ENCODE measurements around the gene SF1. TPM values are rescaled to one million over a fixed set of nuclear protein-coding genes. Genes with fewer than 3 reads are reported as not detected.

The SF1 gene
- total RNA-seq, 1 donor from 2014 or later: 183 TPM

GRCh38 chr11:64745189-64745520, 33.2 kb downstream of the SF1 start:
- no peaks in the 10 kb centered on the region for H3K9me3 Mint-ChIP-seq (ENCODE audit: low read depth)
- no peak for DNase-seq (ENCODE audit: low spot score)
- H3K27ac Mint-ChIP-seq (ENCODE audit: unreplicated experiment): peak overlapping the region; percentile 86
- TF ChIP-seq CTCF (IDR thresholded peaks at IDR 0.05): no peak
- peaks cover 22% of the 10 kb centered on the region for H3K4me1 Mint-ChIP-seq (ENCODE audit: low read depth)
- H3K36me3 Mint-ChIP-seq (ENCODE audit: low read depth): no peaks in the 10 kb centered on the region
- no peaks in the 10 kb centered on the region for H3K27me3 Mint-ChIP-seq (ENCODE audit: low read depth)
- H3K4me3 Mint-ChIP-seq (ENCODE audit: unreplicated experiment): peak overlapping the region; percentile 68

GRCh38 chr11:64744544-64745188, 33.7 kb downstream of the SF1 start:
- no peaks in the 10 kb centered on the region for H3K27me3 Mint-ChIP-seq (ENCODE audit: low read depth)
- no peaks in the 10 kb centered on the region for H3K9me3 Mint-ChIP-seq (ENCODE audit: low read depth)
- DNase-seq (ENCODE audit: low spot score): no peak
- H3K36me3 Mint-ChIP-seq (ENCODE audit: low read depth): no peaks in the 10 kb centered on the region
- TF ChIP-seq CTCF (IDR thresholded peaks at IDR 0.05): no peak
- peaks cover 22% of the 10 kb centered on the region for H3K4me1 Mint-ChIP-seq (ENCODE audit: low read depth)
- no peak overlapping the region for H3K27ac Mint-ChIP-seq (ENCODE audit: unreplicated experiment)
- peak overlapping the region; percentile 75 for H3K4me3 Mint-ChIP-seq (ENCODE audit: unreplicated experiment)

GRCh38 chr11:64743591-64744543, 34.5 kb downstream of the SF1 start, which contains the start of gene RASGRP2:
RASGRP2 (minus strand) TSS chr11:64744142; CDS start chr11:64742866, 1,276 bp downstream.
- peak; percentile 75 for TF ChIP-seq CTCF (IDR thresholded peaks at IDR 0.05)
- Mint-ChIP-seq H3K9me3 (ENCODE audit: low read depth) (no peaks in the 10 kb centered on the region), H3K27me3 (ENCODE audit: low read depth) (no peaks in the 10 kb centered on the region), H3K4me1 (ENCODE audit: low read depth) (peaks cover 22% of the 10 kb centered on the region), H3K4me3 (ENCODE audit: unreplicated experiment) (peak within 1 kb of the TSS; percentile 75), H3K36me3 (ENCODE audit: low read depth) (no peaks in the 10 kb centered on the region), H3K27ac (ENCODE audit: unreplicated experiment) (peak within 1 kb of the TSS; percentile 80)
- DNase-seq (ENCODE audit: low spot score): no peak

- no peak for DNase-seq (ENCODE audit: low spot score)
- no peak overlapping the region for H3K27ac Mint-ChIP-seq (ENCODE audit: unreplicated experiment)
- peak overlapping the region; percentile 41 for H3K4me3 Mint-ChIP-seq (ENCODE audit: unreplicated experiment)
- TF ChIP-seq CTCF (IDR thresholded peaks at IDR 0.05): peak; percentile 90
- no peaks in the 10 kb centered on the region for H3K36me3 Mint-ChIP-seq (ENCODE audit: low read depth)
- H3K9me3 Mint-ChIP-seq (ENCODE audit: low read depth): no peaks in the 10 kb centered on the region
- H3K4me1 Mint-ChIP-seq (ENCODE audit: low read depth): peaks cover 15% of the 10 kb centered on the region
- H3K27me3 Mint-ChIP-seq (ENCODE audit: low read depth): no peaks in the 10 kb centered on the region
Measured at GRCh38 chr11:64742889-64743590, 35.3 kb downstream of the SF1 start.

Data from chondrocyte (in vitro differentiated cells).